Spleen (tissue), 11 donors: ENCODE data around the gene MCUB. TPM values are rescaled to one million over a fixed set of nuclear protein-coding genes. Genes with fewer than 3 reads are reported as not detected.

Source experiments
- DNase-seq: peaks from one replicate; pipeline ENCODE4 v3.0.0-alpha.2; 2020
- H3K27ac ChIP-seq, 8 donors: fragments of 200-600 bp; sonication (generic) in 7 of 8; 1 replicate in 4 of 8; 2 replicates in 4 of 8; pipeline versions ENCODE4 v1.5.0 to v1.8.0; 2016 to 2021; ENCODE audit warnings: inconsistent platforms in 4 of 8, mild to moderate bottlenecking in 4 of 8, moderate library complexity in 1 of 8
- H3K27me3 ChIP-seq, 7 donors: fragments of 200-600 bp; sonication (generic) in 6 of 7; replicated peaks in 1 of 7; 1 replicate in 4 of 7; 2 replicates in 3 of 7; pipeline versions ENCODE4 v1.5.0 to v1.8.0; 2016 to 2021; ENCODE audit warnings: inconsistent platforms in 3 of 7, mild to moderate bottlenecking in 1 of 7
- H3K36me3 ChIP-seq, 6 donors: fragments of 200-600 bp; sonication (generic) in 5 of 6; 1 replicate in 4 of 6; 2 replicates in 2 of 6; pipeline versions ENCODE4 v1.5.0 to v1.8.0; 2016 to 2021; ENCODE audit warnings: inconsistent platforms in 2 of 6
- H3K4me1 ChIP-seq, 6 donors: fragments of 200-600 bp; sonication (generic) in 5 of 6; 1 replicate in 3 of 6; 2 replicates in 3 of 6; pipeline versions ENCODE4 v1.5.0 to v1.8.0; 2016 to 2021; ENCODE audit warnings: inconsistent platforms in 3 of 6
- H3K4me3 ChIP-seq, 8 donors: fragments of 200-600 bp; sonication (generic) in 7 of 8; 1 replicate in 4 of 8; 2 replicates in 4 of 8; pipeline versions ENCODE4 v1.5.0 to v1.8.0; 2016 to 2021; ENCODE audit warnings: inconsistent platforms in 4 of 8, mild to moderate bottlenecking in 4 of 8, moderate library complexity in 2 of 8
- H3K9me3 ChIP-seq, 8 donors: fragments of 200-600 bp; sonication (generic) in 7 of 8; 1 replicate in 4 of 8; 2 replicates in 4 of 8; pipeline versions ENCODE4 v1.5.0 to v1.8.0; 2016 to 2021; ENCODE audit warnings: inconsistent platforms in 4 of 8
- POLR2A ChIP-seq, 3 donors: fragments of 450-650 bp; IDR thresholded peaks; one replicate each; pipeline ENCODE4 v1.5.1; 2017; ENCODE audit warnings: antibody characterized with exemption in 3 of 3, mild to moderate bottlenecking in 1 of 3
- POLR2AphosphoS5 ChIP-seq, 3 donors: sonication (generic); formaldehyde crosslinking; IDR thresholded peaks; one replicate each; pipeline ENCODE4 v1.5.1; 2017; ENCODE audit warnings: antibody characterized with exemption in 3 of 3
- WGBS, 5 donors: extraction: QIAGEN DNeasy Blood & Tissue Kit in 3 of 5; methylation state at CpG; one replicate each; pipeline versions ENCODE4 v1.1.5 to v1.1.7; 2013 to 2018; 5-methylcytosine and 5-hydroxymethylcytosine counted together
- intact Hi-C: fragments of 100-400 bp; cut with DNase I; formaldehyde crosslinking; loops from one replicate; pipeline ENCODE4 v1.15.0; 2023; ENCODE audit warnings: low total_unique reads
- polyA plus RNA-seq, 3 donors: library from polyadenylated mRNA; stranded (reverse); fragments of 200-250 nt; gene quantifications; one replicate each; pipeline ENCODE4 v1.2.1, GENCODE V29; 2013
- total RNA-seq, 7 donors: library from RNA; depleted of rRNA in 3 of 7; stranded (reverse); fragments of >200 nt in 3 of 7; fragmentation: NEBNext Ultra II Directional in 4 of 7; extraction: Animal tissue kit (Norgen Biotek cat#: 25700) in 4 of 7; gene quantifications; one replicate each; pipeline versions ENCODE4 v1.1.0 to v1.2.1, GENCODE V29; 2016 to 2021
- TF ChIP-seq, protein P1 (sequence below), 11 experiments: fragments of 200-600 bp in 7 of 11; fragments of 450-650 bp in 4 of 11; sonication (generic) in 4 of 11; IDR thresholded peaks in 8 of 11; conservative IDR thresholded peaks in 3 of 11; 1 replicate in 7 of 11; 2 replicates in 4 of 11; pipeline versions ENCODE4 v1.4.0 to v1.8.0; 2016 to 2021; ENCODE audit warnings: antibody characterized with exemption in 11 of 11, inconsistent platforms in 4 of 11, mild to moderate bottlenecking in 1 of 11
- donor health status: healthy with polysubstance abuse.
- donor health status: DM: no; HTN: no; CAD: no; lungs with moderate emphysema.
- donor health status: DM: no; HTN: no; CAD: no.
- donor health status: Bipolar disorder and iron deficiency.
- donor health status: healthy.
- donor health status: DM: no; HTN: no; CAD: no.
- donor health status: DM: yes; HTN: yes; CAD: no.

MCUB gene
- total and polyA plus RNA-seq, 10 donors: 17.0 to 65.5 (median 29.1) TPM

DNA sequence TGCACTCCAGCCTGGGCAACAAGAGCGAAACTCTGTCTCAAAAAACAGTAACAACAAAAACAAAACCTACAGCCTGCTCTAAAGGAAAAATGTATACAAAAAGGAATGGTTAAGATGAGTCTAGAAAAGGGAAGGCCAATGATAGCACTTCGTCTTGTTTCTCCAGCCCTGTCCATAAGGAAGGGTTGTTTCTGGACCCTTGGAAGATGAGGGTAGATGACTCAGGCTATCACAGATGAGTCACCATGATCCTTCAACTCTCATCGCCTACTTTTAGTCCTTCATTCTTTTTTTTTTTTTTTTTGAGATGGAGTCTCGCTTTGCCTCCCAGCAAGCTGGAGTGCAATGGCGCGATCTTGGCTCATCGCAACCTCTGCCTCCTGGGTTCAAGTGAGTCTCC, 161.0 kb downstream of the MCUB start:
- Histone ChIP-seq H3K4me1 (peaks cover 0 to 8% (median 0%) of the 10 kb centered on the region in 6 donors), H3K36me3 (peaks cover 0 to 17% (median 6%) of the 10 kb centered on the region in 6 donors), H3K27ac (no peak overlapping the region), H3K4me3 (no peak overlapping the region), H3K27me3 (no peaks in the 10 kb centered on the region), H3K9me3 (no peaks in the 10 kb centered on the region)
- TF ChIP-seq POLR2AphosphoS5 (IDR thresholded peaks at IDR 0.05): no peak
- TF ChIP-seq, protein P1, sequence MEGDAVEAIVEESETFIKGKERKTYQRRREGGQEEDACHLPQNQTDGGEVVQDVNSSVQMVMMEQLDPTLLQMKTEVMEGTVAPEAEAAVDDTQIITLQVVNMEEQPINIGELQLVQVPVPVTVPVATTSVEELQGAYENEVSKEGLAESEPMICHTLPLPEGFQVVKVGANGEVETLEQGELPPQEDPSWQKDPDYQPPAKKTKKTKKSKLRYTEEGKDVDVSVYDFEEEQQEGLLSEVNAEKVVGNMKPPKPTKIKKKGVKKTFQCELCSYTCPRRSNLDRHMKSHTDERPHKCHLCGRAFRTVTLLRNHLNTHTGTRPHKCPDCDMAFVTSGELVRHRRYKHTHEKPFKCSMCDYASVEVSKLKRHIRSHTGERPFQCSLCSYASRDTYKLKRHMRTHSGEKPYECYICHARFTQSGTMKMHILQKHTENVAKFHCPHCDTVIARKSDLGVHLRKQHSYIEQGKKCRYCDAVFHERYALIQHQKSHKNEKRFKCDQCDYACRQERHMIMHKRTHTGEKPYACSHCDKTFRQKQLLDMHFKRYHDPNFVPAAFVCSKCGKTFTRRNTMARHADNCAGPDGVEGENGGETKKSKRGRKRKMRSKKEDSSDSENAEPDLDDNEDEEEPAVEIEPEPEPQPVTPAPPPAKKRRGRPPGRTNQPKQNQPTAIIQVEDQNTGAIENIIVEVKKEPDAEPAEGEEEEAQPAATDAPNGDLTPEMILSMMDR (IDR thresholded peaks at IDR 0.05 in 8 of 11, conservative IDR thresholded peaks at IDR 0.05 in 3 of 11): no peak
- no peak for TF ChIP-seq POLR2A (IDR thresholded peaks at IDR 0.05)
- intact Hi-C loops: no loop called here
- DNase-seq: no peak
- 97 to 99% (median 98%) methylated on average over 7 of the region's 7 CpGs for WGBS, 5 donors

DNA sequence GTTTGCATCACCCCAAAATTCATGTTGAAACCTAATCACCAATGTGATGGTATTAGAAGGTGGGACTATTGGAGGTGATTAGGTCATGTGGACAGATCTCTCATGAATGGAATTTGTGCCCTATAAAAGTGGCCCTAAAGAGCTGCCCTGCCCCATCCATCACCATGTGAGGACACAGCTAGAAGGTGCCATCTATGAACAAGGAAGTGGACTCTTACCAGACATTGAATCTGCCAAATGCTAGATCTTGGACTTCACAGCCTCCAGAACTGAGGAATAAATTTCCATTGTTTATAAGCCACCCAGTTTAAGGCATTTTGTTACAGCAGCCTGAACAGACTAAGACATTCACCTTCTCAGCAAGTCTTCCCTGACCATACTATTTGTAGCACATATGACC, 162.3 kb downstream of the MCUB start:
- Histone ChIP-seq H3K27ac (no peak overlapping the region), H3K36me3 (peaks cover 0 to 4% (median 0%) of the 10 kb centered on the region in 6 donors), H3K4me3 (no peak overlapping the region), H3K9me3 (no peaks in the 10 kb centered on the region), H3K4me1 (peaks cover 0 to 8% (median 0%) of the 10 kb centered on the region in 6 donors), H3K27me3 (no peaks in the 10 kb centered on the region)
- intact Hi-C loops: no loop called here
- DNase-seq: no peak
- no peak for TF ChIP-seq POLR2AphosphoS5 (IDR thresholded peaks at IDR 0.05)
- no peak for TF ChIP-seq POLR2A (IDR thresholded peaks at IDR 0.05)
- TF ChIP-seq, protein P1 (IDR thresholded peaks at IDR 0.05 in 8 of 11, conservative IDR thresholded peaks at IDR 0.05 in 3 of 11): no peak

DNA sequence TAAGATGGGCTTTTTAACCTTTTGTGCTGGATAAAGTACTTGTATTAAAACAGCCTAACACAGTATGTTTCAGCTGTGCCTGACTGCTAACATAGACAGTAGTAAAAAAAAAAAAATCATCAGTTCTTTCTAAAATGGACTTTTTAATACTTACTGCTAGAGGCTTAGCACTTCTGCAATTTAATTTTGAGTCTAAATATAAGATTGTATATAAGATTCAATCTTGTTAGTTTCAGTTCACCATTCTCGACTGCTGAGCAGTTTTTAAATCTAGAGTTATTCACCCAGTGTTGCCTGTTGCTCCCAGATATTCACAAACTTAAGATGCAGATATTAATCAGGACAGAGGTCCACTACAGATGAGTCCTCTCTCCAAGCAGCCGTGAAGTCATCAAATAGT, 163.1 kb downstream of the MCUB start:
- intact Hi-C loops: no loop called here
- Histone ChIP-seq H3K9me3 (no peaks in the 10 kb centered on the region), H3K4me1 (peaks cover 0 to 16% (median 3%) of the 10 kb centered on the region in 6 donors), H3K27ac (peak overlapping the region in 1 of 8 donors; percentile 8), H3K27me3 (no peaks in the 10 kb centered on the region), H3K4me3 (no peak overlapping the region), H3K36me3 (no peaks in the 10 kb centered on the region)
- no peak for TF ChIP-seq POLR2AphosphoS5 (IDR thresholded peaks at IDR 0.05)
- no peak for TF ChIP-seq POLR2A (IDR thresholded peaks at IDR 0.05)
- TF ChIP-seq, protein P1 (IDR thresholded peaks at IDR 0.05 in 8 of 11, conservative IDR thresholded peaks at IDR 0.05 in 3 of 11): no peak
- no peak for DNase-seq
- 71 to 83% (median 79%) methylated on average over 2 of the region's 2 CpGs for WGBS, 5 donors

GRCh38 chr4:109728385-109728784, 168.3 kb downstream of the MCUB start:
- no peak for DNase-seq
- intact Hi-C loops: no loop called here
- no peak overlapping the region for H3K27ac ChIP-seq
- H3K4me3 ChIP-seq: peak overlapping the region in 5 of 8 donors; percentile 80 to 95 (median 88)
- no peaks in the 10 kb centered on the region for H3K36me3 ChIP-seq
- peaks cover 7 to 34% (median 22%) of the 10 kb centered on the region in 6 donors for H3K4me1 ChIP-seq
- TF ChIP-seq, protein P1 (IDR thresholded peaks at IDR 0.05 in 8 of 11, conservative IDR thresholded peaks at IDR 0.05 in 3 of 11): no peak
- no peaks in the 10 kb centered on the region for H3K9me3 ChIP-seq
- no peaks in the 10 kb centered on the region for H3K27me3 ChIP-seq
- 86 to 92% (median 88%) methylated on average over 6 of the region's 6 CpGs for WGBS, 5 donors
